Right atrium auricular region (tissue), 2 donors: ENCODE measurements around the gene FAM110D. TPM values are rescaled to one million over a fixed set of nuclear protein-coding genes. Genes with fewer than 3 reads are reported as not detected.

Experiments
- DNase-seq: peaks from one replicate; pipeline ENCODE4 v3.0.0-alpha.2; 2019; ENCODE audit warnings: low spot score
- H3K27ac ChIP-seq, 2 donors: fragments of 200-600 bp; sonication (generic); 1 replicate in 1 of 2; 2 replicates in 1 of 2; pipeline ENCODE4 v1.5.1; 2016 to 2019
- H3K27me3 ChIP-seq, 2 donors: fragments of 200-600 bp; sonication (generic); one replicate each; pipeline versions ENCODE4 v1.5.1 to v1.6.0; 2017 to 2019
- H3K36me3 ChIP-seq: fragments of 200-600 bp; sonication (generic); one replicate; pipeline ENCODE4 v1.5.1; 2016
- H3K4me1 ChIP-seq, 2 donors: fragments of 200-600 bp; sonication (generic); one replicate each; pipeline versions ENCODE4 v1.5.1 to v1.6.0; 2017 to 2019
- H3K4me3 ChIP-seq, 2 donors: fragments of 200-600 bp; sonication (generic); 1 replicate in 1 of 2; 2 replicates in 1 of 2; pipeline ENCODE4 v1.5.1; 2017 to 2019; ENCODE audit warnings: mild to moderate bottlenecking in 1 of 2, moderate library complexity in 1 of 2
- H3K9me3 ChIP-seq, 2 donors: fragments of 200-600 bp; sonication (generic); one replicate each; pipeline ENCODE4 v1.5.1; 2019
- CTCF ChIP-seq, 2 donors: fragments of 200-600 bp; sonication (generic); IDR thresholded peaks; one replicate each; pipeline ENCODE4 v1.5.1; 2019; ENCODE audit warnings: antibody characterized with exemption in 2 of 2
- total RNA-seq, 2 donors: library from RNA; depleted of rRNA; stranded (reverse); fragments of >200 nt; gene quantifications; one replicate each; pipeline ENCODE4 v1.1.0, GENCODE V29; 2016

The FAM110D gene
- total RNA-seq, 2 donors from 2014 or later = 3.8 to 4.3 TPM

DNA sequence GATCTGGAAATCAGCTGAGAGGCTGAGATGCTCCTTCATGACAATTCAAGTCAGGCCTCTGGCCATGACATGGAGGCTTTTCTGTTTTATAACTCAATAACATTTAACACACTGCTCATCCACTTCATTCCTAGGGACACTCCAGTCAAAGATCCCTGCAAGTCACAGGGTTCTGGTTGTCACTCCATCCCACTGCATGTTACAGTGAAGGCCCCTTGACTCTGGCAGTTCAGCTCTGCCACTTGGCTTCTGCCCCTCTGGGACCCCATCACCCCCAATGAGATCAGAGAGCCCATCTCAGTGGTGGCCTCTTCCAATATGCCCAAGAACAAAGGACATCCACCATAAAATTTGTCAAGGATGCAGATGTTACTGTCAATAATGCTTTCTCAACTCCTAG is 10.0 kb upstream of the FAM110D start:
- no peak overlapping the region for H3K27ac ChIP-seq
- no peak overlapping the region for H3K4me3 ChIP-seq
- TF ChIP-seq CTCF (IDR thresholded peaks at IDR 0.05) = no peak
- no peaks in the 10 kb centered on the region for H3K36me3 ChIP-seq
- no peaks in the 10 kb centered on the region for H3K27me3 ChIP-seq
- DNase-seq = peak; percentile 7
- no peaks in the 10 kb centered on the region for H3K9me3 ChIP-seq
- peaks cover 0 to 7% of the 10 kb centered on the region in 2 donors for H3K4me1 ChIP-seq

GRCh38 chr1:26153966-26154532 is 4.8 kb upstream of the FAM110D start:
- H3K36me3 ChIP-seq = no peaks in the 10 kb centered on the region
- peaks cover 0 to 34% of the 10 kb centered on the region in 2 donors for H3K4me1 ChIP-seq
- H3K27ac ChIP-seq = no peak overlapping the region
- TF ChIP-seq CTCF (IDR thresholded peaks at IDR 0.05) = no peak
- no peaks in the 10 kb centered on the region for H3K27me3 ChIP-seq
- no peak for DNase-seq
- H3K9me3 ChIP-seq = no peaks in the 10 kb centered on the region
- no peak overlapping the region for H3K4me3 ChIP-seq

DNA sequence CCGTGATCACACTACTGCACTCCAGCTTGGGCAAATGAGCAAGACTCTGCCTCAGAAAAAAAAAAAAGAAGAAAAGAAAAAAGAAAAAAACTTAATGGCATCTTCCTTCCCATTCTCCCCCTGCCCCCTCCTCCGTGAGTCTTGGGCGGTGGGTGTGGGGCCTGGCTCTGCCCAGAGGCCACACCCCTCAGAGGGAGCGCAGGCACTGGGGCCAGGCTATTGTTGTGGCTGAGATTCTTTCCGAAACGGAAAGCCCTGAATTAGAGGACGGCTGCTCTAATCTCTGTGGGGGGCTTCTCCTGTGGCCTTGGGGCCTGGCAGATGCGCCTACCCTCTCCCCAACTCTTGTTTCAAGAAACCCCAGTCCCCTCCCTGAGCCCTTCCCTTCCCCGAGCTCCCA is 4.1 kb upstream of the FAM110D start:
- no peak for DNase-seq
- Histone ChIP-seq H3K4me1 (peaks cover 0 to 41% of the 10 kb centered on the region in 2 donors), H3K27me3 (no peaks in the 10 kb centered on the region)

DNA sequence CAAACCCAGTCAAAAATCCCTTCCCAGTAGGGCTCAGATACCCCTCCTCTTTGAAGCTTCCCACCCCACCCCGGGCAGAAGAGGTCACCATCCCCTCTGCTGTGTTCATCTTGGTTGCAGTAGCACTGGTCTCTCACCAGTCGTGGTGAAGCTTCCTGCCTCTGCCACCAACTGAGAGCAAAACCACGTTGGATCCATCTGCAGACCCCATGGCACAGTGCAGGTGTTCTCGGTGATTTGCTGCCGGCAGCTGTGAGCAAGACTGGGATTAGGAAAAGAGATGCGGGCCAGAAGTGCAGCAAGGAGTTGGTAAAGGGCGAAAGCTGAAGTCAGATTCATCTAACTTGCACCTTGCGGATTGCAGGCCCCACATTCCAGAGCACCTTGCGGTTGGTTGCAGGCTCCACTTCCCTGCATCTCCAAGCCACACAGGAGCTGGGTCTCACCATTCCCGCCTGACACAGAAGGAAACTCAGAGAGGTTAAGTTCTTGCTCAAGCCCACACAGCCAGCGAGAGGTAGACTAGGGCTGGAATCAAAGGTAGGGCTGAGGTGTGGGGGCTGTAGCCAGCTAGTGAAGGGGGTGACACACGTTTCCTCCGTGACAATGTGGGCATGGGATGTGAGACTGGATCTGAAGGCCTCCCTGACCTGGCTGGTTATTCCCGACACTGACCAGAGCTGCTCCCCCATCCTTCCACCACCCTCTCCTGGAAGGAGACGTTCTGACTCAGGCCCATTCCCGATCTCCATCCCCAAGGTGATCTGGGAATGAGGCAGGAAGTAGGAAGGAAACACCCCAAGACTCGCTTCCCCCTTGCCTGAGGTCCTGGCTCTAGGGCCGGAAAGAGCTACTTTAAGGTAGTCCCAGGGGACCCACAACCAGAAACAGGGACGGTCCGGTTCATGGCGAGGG is 3.3 kb upstream of the FAM110D start:
- peak overlapping the region; percentile 60 to 69 for H3K27ac ChIP-seq
- H3K27me3 ChIP-seq = no peaks in the 10 kb centered on the region
- H3K9me3 ChIP-seq = no peaks in the 10 kb centered on the region
- no peak for DNase-seq
- peak overlapping the region; percentile 23 to 35 for H3K4me3 ChIP-seq
- H3K36me3 ChIP-seq = no peaks in the 10 kb centered on the region
- H3K4me1 ChIP-seq = peaks cover 0 to 46% of the 10 kb centered on the region in 2 donors
- TF ChIP-seq CTCF (IDR thresholded peaks at IDR 0.05) = no peak

More for the DNA sequence above, 4.1 kb upstream of the FAM110D start:
- Histone ChIP-seq H3K4me3 (no peak overlapping the region), H3K9me3 (no peaks in the 10 kb centered on the region), H3K36me3 (no peaks in the 10 kb centered on the region), H3K27ac (peak overlapping the region; percentile 13 to 21)
- no peak for TF ChIP-seq CTCF (IDR thresholded peaks at IDR 0.05)

GRCh38 chr1:26156285-26157038 is 2.4 kb upstream of the FAM110D start:
- H3K4me1 ChIP-seq = peaks cover 0 to 54% of the 10 kb centered on the region in 2 donors
- H3K27me3 ChIP-seq = no peaks in the 10 kb centered on the region
- no peaks in the 10 kb centered on the region for H3K9me3 ChIP-seq
- H3K4me3 ChIP-seq = peak overlapping the region; percentile 23 to 35
- peak overlapping the region; percentile 60 to 69 for H3K27ac ChIP-seq
- no peaks in the 10 kb centered on the region for H3K36me3 ChIP-seq
- no peak for DNase-seq
- TF ChIP-seq CTCF (IDR thresholded peaks at IDR 0.05) = no peak
